GM18519 (cell line): Measurements from ENCODE around the gene GOLGA2.
A peak's percentile ranks its signal among the peaks of the same experiment; 100 is the strongest.
"Not testable (repeated sequence)": the region's sequence is repeated elsewhere in the genome, so short reads cannot be mapped to it uniquely, and the experiment has no call there.

Experiments used
- ATAC-seq: cut with Tn5 transposase; IDR thresholded peaks from one replicate; pipeline ENCODE4 v1.9.1; 2021; ENCODE audit warnings: mild to moderate bottlenecking, moderate library complexity; ENCODE audit not compliant: unreplicated experiment, low FRiP score

GOLGA2 gene

DNA sequence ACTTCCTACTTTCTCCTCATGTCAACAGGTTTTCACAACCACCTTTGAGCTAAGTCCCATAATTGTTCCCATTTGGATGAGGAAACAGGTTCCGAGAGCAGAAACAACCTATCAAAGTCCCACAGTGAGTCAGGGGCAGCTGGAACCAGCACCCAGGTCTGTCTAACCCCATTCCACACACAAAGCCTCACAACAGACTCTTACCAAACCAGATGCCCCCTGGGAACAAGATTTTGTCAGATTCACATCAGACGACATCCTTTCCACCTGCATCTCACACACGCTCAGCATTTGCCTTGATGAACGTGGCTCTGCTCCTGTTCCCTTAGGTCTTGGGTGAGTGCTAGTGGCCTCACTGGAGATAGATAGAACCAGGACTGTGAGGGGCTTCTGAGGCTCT, 17.3 kb upstream of the GOLGA2 start:
- no peak for ATAC-seq

DNA sequence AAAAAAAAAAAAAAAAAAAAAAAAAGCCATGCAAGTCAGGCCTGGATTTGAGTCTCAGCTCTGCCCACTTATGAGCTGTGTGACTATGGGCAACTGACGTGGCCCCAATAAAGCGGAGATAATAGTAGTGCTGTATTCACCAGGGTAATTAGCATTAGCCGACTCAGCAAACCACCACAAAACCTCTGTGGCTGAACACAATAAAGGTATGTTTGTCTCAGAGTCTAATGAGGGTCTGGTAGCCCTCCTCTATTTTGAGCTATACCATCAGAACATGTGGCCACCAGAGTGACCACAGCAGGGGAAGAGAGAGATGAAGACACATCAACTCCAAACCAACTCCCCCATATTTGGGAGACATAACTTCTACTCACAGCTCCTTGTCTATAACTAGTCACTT, 16.2 kb upstream of the GOLGA2 start:
- no peak for ATAC-seq

DNA sequence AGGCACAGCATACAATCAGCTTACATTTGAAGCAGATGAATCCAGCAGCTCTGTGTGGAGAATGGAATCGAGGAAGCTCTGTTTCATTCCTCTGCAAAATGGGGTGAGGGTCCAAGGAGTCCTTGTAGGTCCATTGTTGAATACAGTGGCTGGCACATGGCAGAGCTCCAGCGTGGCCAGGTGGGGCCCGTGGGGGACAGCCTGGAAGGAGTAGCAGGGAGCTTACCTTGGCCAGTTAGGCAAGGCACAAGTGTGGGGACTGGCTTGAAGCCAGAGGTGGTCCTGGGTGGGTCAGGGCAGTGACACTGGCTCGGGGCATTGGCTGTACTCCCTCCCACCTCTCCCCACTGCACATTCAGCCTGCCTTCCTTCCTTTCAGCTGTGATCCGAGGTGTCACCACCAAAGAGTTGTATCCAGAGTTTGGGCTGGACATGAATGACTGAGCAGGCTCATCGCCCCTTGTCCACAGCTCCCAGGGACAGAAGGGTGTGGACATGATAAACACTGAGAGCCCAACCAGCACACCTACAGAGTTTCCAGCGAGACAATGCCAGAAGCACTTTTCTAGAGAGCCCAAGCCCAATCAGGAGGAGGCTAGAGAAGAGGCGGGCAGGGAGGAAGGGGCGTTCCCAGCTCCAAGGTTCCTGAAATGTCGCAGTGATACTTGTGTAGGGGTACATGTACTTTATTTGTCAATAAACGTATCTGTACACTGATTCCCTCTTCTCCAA, 12.6 kb upstream of the GOLGA2 start:
- ATAC-seq = no peak

DNA sequence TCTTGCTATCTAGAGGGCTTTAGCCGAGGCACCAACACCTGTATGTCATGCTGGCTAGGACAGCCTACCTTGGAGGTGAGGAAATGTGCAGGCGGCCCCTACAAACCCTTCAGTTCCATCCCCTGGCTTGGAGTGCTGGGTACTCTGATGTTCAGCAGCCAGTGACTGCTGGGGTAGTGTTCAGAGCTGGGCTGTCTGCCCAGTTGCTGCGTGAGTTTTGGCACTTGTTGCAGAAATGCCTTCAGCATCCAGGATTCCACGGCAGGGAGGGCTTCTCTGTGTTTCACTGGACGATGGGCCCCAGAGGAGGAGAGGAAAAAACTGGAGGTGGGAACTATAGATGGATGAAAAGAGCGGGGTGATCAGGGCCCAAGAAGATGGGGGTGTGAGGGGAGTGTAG, 10.6 kb upstream of the GOLGA2 start:
- ATAC-seq = no peak

DNA sequence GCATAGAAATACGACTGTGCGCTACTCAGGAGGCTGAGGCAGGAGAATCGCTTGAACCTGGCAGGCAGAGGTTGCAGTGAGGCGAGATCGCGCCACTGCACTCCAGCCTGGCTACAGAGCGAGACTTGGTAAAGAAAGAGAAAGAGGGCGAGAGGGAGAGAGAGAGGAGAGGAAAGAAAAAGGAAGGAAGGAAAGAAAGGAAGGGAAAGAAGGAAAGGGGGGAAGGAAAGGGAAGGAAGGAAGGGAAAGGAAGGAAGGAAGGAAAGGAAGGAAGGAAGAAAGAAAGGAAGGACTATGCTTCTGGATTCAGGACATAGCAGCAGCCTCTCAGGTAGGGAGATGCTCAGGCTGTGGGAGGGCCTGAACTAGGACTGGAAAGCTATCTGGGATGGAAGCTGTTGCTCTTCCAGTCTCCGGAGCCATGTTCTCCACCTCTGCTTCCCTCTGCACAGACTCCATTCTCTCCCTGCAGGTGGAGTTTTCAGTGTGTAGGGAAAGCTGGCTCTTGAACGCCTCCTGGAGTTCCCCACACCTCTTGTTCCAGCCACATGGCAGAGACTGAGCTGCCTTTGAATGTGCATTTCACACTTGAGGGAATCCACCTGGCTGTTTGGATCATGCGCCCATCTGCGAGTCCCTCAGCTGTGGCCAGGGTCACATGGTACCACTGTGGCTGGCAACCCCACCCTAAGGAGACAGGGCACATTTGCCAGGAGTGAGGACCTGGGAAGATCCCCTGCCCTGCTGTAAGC, 9.4 kb upstream of the GOLGA2 start:
- ATAC-seq = no peak

DNA sequence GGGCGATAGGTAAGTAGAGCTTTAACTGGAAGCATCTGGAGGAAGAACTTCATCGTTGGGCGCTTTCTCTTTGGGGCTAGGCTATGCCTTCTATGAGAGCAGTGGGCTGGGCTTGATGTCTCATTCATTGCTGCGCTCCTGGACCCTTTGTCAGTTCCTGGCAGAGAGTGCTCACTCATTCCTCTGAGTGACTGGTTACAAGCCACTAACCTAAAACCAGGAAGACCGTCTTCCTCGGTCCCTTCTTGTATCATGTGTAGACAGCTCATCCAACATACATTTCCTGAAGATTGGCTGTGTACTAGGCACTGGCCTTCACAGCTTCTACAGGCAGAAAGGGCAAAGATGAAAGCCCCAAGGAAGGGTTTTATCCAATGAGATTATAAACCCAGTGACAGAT, 6.7 kb upstream of the GOLGA2 start:
- no peak for ATAC-seq

DNA sequence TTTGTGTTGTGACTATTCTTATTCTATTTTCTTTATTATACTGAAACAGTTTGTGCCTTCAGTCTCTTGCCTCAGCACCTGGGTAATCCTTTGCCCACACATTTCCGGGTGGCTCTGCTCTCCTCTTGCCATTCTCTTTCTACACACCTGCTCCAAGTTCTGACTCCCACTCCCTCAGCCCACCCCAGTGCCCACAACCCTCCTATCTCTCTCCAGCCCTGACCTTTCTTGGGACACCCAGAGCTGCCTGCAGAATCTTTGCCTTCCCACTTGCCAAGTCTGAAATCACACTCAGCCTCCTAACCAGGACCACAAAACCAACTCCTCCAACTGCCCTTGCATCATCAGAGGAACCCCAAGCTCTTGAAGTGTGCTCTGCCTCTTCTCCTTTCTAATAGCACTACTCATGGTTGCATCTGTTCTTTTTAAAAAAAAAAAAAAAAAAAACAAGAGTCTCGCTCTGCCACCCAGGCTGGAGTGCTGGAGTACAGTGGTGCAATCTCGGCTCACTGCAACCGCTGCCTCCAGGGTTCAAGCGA, 4.3 kb upstream of the GOLGA2 start:
- ATAC-seq = no peak

DNA sequence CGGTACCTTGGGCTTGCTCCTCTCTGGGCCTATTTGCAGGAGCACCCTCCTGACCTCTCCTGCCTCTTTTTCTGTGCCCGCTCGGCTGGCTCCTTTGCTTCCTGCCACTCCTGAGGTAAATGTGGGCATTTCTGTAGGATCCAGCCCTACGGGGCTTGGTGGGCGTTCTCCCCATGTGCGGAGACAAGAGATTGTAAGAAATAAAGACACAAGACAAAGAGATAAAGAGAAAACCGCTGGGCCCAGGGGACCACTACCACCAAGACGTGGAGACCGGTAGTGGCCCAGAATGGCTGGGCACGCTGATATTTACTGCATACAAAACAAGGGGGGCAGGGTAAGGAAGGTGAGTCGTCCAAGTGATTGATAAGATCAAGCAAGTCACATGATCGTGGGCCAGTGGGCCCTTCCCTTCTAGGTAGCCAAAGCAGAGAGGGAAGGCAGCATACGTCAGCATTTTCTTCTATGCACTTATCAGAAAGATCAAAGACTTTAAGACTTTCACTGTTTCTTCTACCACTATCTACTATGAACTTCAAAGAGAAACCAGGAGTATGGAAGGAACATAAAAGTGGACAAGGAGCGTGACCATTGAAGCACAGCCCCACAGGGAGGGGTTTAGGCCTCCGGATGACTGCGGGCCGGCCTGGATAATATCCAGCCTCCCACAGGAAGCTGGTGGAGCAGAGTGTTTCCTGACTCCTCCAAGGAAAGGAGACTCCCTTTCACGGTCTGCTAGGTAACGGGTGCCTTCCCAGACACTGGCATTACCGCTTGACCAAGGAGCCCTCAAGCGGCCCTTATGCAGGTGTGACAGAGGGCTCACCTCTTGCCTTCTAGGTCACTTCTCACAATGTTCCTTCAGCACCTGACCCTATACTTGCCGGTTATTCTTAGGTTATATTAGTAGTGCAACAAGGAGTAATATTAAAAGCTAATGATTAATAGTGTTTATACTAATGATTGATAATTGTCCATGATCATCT, 3.6 kb upstream of the GOLGA2 start:
- not testable (repeated sequence) for ATAC-seq

DNA sequence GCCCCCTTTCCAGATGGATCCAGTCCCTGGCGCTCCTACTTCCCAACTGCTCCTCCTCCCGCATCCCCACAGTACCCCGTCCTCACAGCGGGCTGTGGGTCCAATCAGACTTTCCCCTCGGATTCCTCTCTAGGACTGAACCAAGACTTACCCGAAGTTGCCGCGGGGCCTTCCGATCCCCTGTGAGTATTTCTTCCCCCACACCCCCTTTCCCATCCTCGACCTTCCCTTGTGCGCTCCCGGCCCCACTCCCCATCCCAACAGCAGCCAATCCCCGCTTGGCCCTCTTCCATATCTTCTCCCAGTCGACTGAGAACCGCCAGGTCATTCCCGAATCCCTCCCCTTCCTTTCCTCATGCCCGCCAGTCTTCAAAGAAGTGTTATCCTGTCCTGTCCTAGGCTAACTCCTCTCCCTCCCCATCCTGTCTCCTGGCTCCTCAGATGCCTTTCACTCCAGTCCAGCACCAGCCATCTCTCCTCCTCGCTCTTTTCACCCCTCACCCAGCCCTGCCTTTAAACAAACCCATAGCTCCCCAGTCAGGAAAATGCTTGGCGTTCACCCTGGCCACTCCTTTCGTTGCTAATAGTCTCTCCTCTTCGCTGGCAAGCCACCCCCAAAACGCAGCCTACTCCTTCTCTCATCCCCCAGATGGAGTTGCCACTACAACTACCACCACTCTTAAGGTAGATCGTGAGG, 915 bp upstream of the GOLGA2 start:
- ATAC-seq = no peak

DNA sequence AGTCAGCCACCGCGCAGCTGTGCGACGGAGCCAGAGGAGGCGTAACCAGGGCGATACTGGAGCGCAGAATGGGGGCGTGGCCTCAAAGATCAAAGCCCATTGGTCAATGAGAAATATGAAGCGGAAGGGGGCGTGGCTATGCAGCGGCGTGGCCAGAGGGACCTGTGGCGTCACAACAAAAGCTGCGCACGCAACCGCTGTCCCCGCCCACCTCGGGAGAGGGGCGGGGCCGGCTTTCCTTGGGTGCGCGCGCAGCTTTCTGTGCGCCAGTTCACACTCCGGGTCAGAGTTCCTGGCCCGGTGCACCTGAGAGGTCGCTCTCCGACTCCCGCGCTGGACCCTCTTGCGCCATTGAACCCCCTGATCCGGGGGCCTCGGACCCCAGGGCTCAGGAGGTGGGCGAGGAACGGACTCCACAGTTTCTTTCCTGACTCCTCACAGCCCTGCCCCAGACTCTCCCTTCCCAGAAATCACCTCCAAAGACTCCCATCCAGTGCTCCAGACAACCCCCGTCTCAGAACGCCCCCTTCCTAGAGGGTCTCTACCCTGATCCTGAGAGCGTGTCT, 284 bp upstream of the GOLGA2 start, which contains the start of gene SWI5:
Gene SWI5, plus strand, starts transcription at position 269 of the 566 bp plus-strand sequence.
- peak; percentile 92 for ATAC-seq

DNA sequence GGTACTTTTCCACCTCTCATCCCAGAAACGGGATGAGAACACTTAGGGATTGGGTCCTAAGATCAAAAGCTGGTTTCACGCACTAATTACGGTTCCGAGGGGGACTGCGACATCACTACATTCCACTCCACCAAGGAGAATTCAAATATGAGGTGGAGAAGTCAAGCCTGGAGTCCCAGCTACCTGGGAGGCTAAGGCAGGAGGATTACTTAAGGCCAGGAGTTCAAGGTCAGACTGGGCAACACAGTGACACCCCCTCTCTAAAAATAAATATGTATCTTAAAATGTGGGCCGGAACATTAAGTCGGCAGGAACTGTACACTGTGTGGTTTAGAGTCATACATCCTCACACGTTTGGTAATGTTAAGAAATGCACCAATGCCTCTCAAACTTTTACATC, 1.6 kb downstream of the GOLGA2 start:
- no peak for ATAC-seq

DNA sequence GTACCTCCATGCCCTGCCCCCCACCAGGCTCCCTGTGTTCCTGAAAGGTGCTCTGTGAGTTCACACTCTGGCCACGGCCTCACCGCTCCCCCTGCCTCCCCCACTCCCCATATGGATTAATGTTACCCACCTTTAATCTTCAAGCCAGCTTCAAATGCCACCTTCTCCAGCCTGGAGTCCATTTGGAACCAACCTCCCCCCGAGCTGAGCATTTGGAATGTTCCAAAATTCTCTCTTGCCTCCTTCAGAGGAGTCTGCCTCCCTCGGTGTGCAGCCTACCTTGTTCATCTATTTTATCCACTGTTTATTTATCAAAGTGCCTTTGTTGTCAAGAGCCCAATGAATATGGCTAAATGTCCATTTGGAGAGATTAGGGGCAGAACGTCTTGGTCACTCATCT, 4.3 kb downstream of the GOLGA2 start:
- ATAC-seq = no peak

DNA sequence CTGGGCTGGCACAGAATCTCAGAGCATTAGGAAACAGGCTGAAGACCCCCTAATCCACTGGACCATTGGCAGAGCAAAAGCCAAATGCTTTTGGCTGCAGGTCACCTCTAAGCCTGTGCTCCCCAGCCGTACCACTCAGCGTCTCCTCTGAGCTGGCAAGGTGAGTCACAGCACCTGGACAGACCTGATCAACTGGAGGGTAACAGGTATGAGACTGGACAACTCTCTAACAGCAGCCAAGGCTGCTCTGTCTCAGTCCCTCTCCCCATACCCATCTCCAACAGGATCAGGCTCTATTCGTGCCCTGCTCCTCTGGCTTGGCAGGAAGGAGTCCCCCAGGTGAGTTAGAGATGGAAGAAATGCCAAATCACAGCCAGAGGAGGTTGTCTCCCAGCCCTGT, 4.7 kb downstream of the GOLGA2 start:
- no peak for ATAC-seq

DNA sequence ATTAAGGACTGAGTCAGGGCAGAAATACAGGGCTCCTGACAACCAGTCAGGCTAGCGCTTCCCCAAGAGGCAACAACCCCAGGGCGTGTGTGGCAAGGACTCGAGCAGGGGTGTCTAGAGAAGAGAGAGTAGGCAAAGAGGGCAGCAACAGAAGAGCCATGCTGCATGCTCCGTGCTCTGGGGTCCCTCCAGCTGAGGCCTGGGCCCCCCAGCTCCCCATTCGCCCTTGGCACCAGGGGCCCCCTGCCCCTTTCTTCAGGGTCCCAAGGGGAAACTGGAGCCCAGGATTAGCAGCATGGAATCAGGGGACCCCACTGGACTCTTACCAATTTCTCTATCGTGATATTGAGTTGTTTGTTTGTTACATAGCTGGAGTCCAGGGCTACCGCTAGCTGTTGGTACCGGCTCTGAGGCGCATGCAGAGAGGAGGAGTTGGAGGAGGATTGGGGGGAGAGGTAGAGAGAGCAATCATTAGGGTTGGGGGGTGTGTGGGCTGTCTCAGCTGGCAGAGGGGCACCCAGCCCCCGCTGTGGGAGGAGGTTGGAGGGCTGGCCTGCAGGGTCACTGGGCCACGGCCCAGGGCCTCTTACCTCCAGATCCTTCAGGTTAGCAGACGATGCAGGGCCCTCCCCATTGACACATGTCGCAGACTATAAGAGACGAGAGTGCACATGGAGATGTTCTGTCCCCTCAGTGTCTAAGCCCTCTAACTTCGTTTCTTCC, 8.8 kb downstream of the GOLGA2 start:
- ATAC-seq = no peak

DNA sequence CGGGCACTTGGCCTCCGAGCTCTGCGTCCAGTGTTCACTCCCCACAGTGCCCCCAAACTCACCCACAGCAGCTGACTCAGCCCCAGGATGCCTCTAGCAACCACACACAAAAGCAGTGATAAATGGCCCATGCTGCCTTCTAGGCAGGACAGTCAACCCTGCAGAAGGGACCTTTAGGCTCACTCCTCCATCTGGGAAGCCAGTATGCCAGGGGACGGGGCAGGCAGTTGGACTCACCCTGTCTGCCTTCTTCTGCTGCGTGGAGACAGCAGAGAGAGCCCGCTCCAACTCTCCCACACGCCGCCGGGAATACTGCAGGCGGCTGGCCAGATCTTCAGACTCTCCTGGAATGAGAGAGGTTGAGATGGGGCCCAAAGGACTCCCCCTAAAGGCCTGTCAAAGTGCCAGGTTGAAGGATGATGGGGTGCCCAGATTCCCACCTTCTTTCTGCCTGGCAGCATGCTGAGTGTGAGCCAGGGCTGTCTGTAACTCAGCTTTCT, 10.4 kb downstream of the GOLGA2 start:
- ATAC-seq = no peak

DNA sequence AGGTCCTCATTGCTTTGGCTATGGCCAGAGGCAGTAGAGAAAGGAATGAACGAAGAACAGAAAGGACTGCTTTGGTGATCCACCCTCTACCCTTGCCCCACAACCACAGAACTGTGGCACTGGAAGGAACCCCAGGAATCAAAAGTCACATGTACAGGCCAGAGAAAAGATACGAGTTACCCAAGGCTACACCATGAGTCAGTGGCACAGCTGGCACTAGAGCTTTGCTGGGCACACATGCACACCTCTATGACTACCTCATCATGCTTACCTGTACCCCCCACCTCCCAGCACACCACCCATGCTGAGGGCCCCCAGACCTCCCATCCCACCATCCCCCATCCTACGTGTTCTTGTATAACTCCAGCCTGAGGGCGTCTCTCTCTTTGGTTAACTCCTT, 13.1 kb downstream of the GOLGA2 start:
- no peak for ATAC-seq

DNA sequence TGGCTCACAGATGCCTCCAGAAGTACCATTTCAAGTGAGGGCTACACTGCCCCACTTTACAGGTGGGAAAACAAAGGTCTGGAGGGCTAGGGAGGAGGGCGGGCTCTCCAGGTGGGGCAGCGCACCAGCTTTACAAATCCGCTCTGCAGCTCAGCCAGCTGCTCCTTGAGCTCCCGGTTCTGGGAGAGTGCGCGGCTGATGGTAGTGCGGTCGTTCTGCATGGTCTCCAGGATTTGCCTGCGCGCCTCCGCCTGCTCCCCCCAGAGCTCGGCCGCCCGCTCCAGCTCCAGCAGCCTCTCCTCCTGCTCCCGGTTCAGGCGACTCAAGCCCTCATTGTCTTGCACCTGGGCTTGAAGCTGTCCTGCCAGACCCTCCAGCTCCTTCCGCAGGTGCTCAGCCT, 15.5 kb downstream of the GOLGA2 start:
- no peak for ATAC-seq

DNA sequence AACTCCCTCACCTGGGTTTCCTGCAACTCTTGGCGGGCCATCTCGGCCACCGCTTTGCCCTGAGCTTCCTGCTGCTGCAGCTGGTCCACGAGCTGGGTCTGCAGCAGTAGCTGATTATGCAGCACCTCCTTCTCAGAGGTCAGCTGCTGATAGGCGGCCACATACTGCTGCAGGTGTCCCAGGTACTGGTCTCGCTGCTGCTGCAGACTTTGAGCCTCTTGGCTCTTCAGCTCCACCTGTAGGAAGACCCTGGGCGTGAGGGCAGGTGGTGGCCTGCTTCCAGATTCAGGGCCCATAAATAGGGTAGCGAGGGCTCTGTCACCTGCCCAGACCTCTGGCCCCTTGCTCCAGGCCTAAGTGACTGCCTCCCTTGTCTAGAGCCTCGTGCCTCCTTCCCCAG, 16.7 kb downstream of the GOLGA2 start:
- no peak for ATAC-seq

DNA sequence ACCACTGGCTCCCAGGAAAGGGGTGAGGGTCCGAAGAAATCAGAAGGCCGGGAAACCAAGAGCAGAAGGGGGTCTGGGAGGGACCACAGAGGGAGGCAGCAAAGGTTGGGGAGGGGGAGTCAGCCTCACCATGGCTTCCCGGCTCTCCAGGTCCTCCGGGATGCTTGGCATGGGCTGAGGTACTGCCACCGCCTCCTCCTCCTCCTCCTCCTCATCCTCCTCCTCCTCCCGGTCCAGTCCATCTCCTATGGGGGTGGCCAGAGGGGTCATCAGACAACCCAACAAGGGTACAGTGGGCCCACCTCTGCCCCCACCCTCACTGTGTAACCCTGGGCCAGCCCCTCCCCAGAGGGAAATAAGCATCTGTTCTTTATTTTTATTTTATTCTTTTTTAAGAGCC, 17.5 kb downstream of the GOLGA2 start:
- no peak for ATAC-seq
